HG03575 (cell line): ENCODE results near the gene KCNN3.
"Not testable (repeated sequence)": the region's sequence is repeated elsewhere in the genome, so short reads cannot be mapped to it uniquely, and the experiment has no call there.

Experiments used
- ATAC-seq: cut with Tn5 transposase; IDR thresholded peaks from one replicate; pipeline ENCODE4 v1.9.1; 2021; ENCODE audit not compliant: unreplicated experiment, insufficient number of reproducible peaks, low FRiP score; ENCODE audit errors: extremely low read depth

Gene KCNN3

GRCh38 chr1:154870115-154870571 is at the start of gene KCNN3:
KCNN3 (minus strand) TSS chr1:154870281; CDS start chr1:154869964, 317 bp downstream.
- peak; percentile 57 for ATAC-seq

GRCh38 chr1:154913273-154913672 is 43.2 kb upstream of the KCNN3 start:
- no peak for ATAC-seq

- no peak for ATAC-seq
Measured at GRCh38 chr1:154912755-154913154, 42.7 kb upstream of the KCNN3 start.

- no peak for ATAC-seq
Measured at GRCh38 chr1:154911691-154912550, 41.8 kb upstream of the KCNN3 start.

- ATAC-seq: no peak
Measured at GRCh38 chr1:154910851-154911250, 40.8 kb upstream of the KCNN3 start.

- ATAC-seq: no peak
Measured at GRCh38 chr1:154908937-154909336, 38.9 kb upstream of the KCNN3 start.

- ATAC-seq: not testable (repeated sequence)
Measured at GRCh38 chr1:154908129-154908528, 38.0 kb upstream of the KCNN3 start.

- ATAC-seq: no peak
Measured at GRCh38 chr1:154906621-154907081, 36.6 kb upstream of the KCNN3 start.

- ATAC-seq: no peak
Measured at GRCh38 chr1:154902938-154903566, 33.0 kb upstream of the KCNN3 start.

- no peak for ATAC-seq
Measured at GRCh38 chr1:154901591-154901990, 31.5 kb upstream of the KCNN3 start.

- ATAC-seq: no peak
Measured at GRCh38 chr1:154899041-154899440, 29.0 kb upstream of the KCNN3 start.

- ATAC-seq: no peak
Measured at GRCh38 chr1:154896771-154897286, 26.7 kb upstream of the KCNN3 start.

GRCh38 chr1:154895798-154896197 is 25.7 kb upstream of the KCNN3 start:
- ATAC-seq: no peak

GRCh38 chr1:154891452-154891851 is 21.4 kb upstream of the KCNN3 start:
- no peak for ATAC-seq

- ATAC-seq: no peak
Measured at GRCh38 chr1:154888757-154889156, 18.7 kb upstream of the KCNN3 start.

- ATAC-seq: no peak
Measured at GRCh38 chr1:154886281-154887015, 16.4 kb upstream of the KCNN3 start.

- ATAC-seq: no peak
Measured at GRCh38 chr1:154884869-154885701, 15.0 kb upstream of the KCNN3 start.
